ENCODE results near the gene ASB1.

The ASB1 gene

GRCh38 chr2:238407566-238407965, 19.2 kb upstream of the ASB1 start:
- no peak overlapping the region for H3K4ac ChIP-seq (ENCODE audit: low read depth, low read length)
- no peaks in the 10 kb centered on the region for H3K79me1 ChIP-seq (ENCODE audit: low read length)
- H3K23ac ChIP-seq (ENCODE audit: low read length): no peak overlapping the region
- no peaks in the 10 kb centered on the region for H3K27me3 ChIP-seq (ENCODE audit: insufficient read depth, low read length)
- H3K9me3 ChIP-seq (ENCODE audit: insufficient read depth, low read depth, low read length): no peaks in the 10 kb centered on the region
- no peak overlapping the region for H3K4me3 ChIP-seq (ENCODE audit: low read depth, low read length)
- H4K8ac ChIP-seq (ENCODE audit: low read depth, low read length): no peak overlapping the region
- H3K27ac ChIP-seq (ENCODE audit: low read depth, low read length): no peak overlapping the region
- no peak for DNase-seq
- H2AFZ ChIP-seq (ENCODE audit: insufficient read depth, low read length, poor library complexity): no peak overlapping the region
- H2BK5ac ChIP-seq (ENCODE audit: low read depth, low read length, poor library complexity): no peak overlapping the region
- no peaks in the 10 kb centered on the region for H3K4me1 ChIP-seq (ENCODE audit: control insufficient read depth in 1 of 2, insufficient read depth in 2 of 2, low read length in 2 of 2)
- no peak overlapping the region for H3K14ac ChIP-seq (ENCODE audit: low read length)
- H3K36me3 ChIP-seq (ENCODE audit: control insufficient read depth in 1 of 2, insufficient read depth in 2 of 2, low read length in 2 of 2): peaks cover 0 to 2% of the 10 kb centered on the region in 2 experiments
- no peak overlapping the region for H2BK120ac ChIP-seq (ENCODE audit: insufficient read depth, low read length, poor library complexity)
- no peak overlapping the region for H4K12ac ChIP-seq (ENCODE audit: low read depth, low read length)
- no peaks in the 10 kb centered on the region for H3K79me2 ChIP-seq (ENCODE audit: control insufficient read depth, insufficient read depth, low read length, poor library complexity)
- no peak overlapping the region for H2AK5ac ChIP-seq (ENCODE audit: low read length)
- no peak overlapping the region for H3K9ac ChIP-seq (ENCODE audit: low read length)
- no CpG with 5 or more reads among the region's 11 CpGs for WGBS (ENCODE audit: extremely low coverage, insufficient coverage, insufficient read length)
- no peak overlapping the region for H3K4me2 ChIP-seq (ENCODE audit: low read length)
- H4K91ac ChIP-seq (ENCODE audit: low read depth, low read length): no peak overlapping the region
- no peak overlapping the region for H2BK12ac ChIP-seq (ENCODE audit: low read length)
- no peak overlapping the region for H3K18ac ChIP-seq (ENCODE audit: low read length)

- no peak overlapping the region for H4K8ac ChIP-seq (ENCODE audit: low read depth, low read length)
- no peak overlapping the region for H2BK5ac ChIP-seq (ENCODE audit: low read depth, low read length, poor library complexity)
- H3K36me3 ChIP-seq (ENCODE audit: control insufficient read depth in 1 of 2, insufficient read depth in 2 of 2, low read length in 2 of 2): peaks cover 0 to 2% of the 10 kb centered on the region in 2 experiments
- no peaks in the 10 kb centered on the region for H3K79me1 ChIP-seq (ENCODE audit: low read length)
- H2AFZ ChIP-seq (ENCODE audit: insufficient read depth, low read length, poor library complexity): no peak overlapping the region
- no peak overlapping the region for H3K4me3 ChIP-seq (ENCODE audit: low read depth, low read length)
- H3K4ac ChIP-seq (ENCODE audit: low read depth, low read length): no peak overlapping the region
- no peak overlapping the region for H4K12ac ChIP-seq (ENCODE audit: low read depth, low read length)
- no peak overlapping the region for H2BK12ac ChIP-seq (ENCODE audit: low read length)
- no peaks in the 10 kb centered on the region for H3K27me3 ChIP-seq (ENCODE audit: insufficient read depth, low read length)
- no peaks in the 10 kb centered on the region for H3K4me1 ChIP-seq (ENCODE audit: control insufficient read depth in 1 of 2, insufficient read depth in 2 of 2, low read length in 2 of 2)
- no peak overlapping the region for H3K14ac ChIP-seq (ENCODE audit: low read length)
- no peaks in the 10 kb centered on the region for H3K9me3 ChIP-seq (ENCODE audit: insufficient read depth, low read depth, low read length)
- no peak overlapping the region for H3K23ac ChIP-seq (ENCODE audit: low read length)
- H3K4me2 ChIP-seq (ENCODE audit: low read length): no peak overlapping the region
- H3K18ac ChIP-seq (ENCODE audit: low read length): no peak overlapping the region
- no peak overlapping the region for H2AK5ac ChIP-seq (ENCODE audit: low read length)
- H4K91ac ChIP-seq (ENCODE audit: low read depth, low read length): no peak overlapping the region
- H2BK120ac ChIP-seq (ENCODE audit: insufficient read depth, low read length, poor library complexity): no peak overlapping the region
- H3K79me2 ChIP-seq (ENCODE audit: control insufficient read depth, insufficient read depth, low read length, poor library complexity): no peaks in the 10 kb centered on the region
- H3K9ac ChIP-seq (ENCODE audit: low read length): no peak overlapping the region
- H3K27ac ChIP-seq (ENCODE audit: low read depth, low read length): no peak overlapping the region
- DNase-seq: no peak
- WGBS (ENCODE audit: extremely low coverage, insufficient coverage, insufficient read length): no CpG with 5 or more reads among the region's 17 CpGs
Measured at GRCh38 chr2:238408615-238409340, 17.9 kb upstream of the ASB1 start.

- H2BK120ac ChIP-seq (ENCODE audit: insufficient read depth, low read length, poor library complexity): no peak overlapping the region
- no peak overlapping the region for H2AFZ ChIP-seq (ENCODE audit: insufficient read depth, low read length, poor library complexity)
- H3K18ac ChIP-seq (ENCODE audit: low read length): no peak overlapping the region
- no peaks in the 10 kb centered on the region for H3K9me3 ChIP-seq (ENCODE audit: insufficient read depth, low read depth, low read length)
- no CpG with 5 or more reads among the region's 34 CpGs for WGBS (ENCODE audit: extremely low coverage, insufficient coverage, insufficient read length)
- H3K4me2 ChIP-seq (ENCODE audit: low read length): no peak overlapping the region
- H2BK5ac ChIP-seq (ENCODE audit: low read depth, low read length, poor library complexity): no peak overlapping the region
- H3K27ac ChIP-seq (ENCODE audit: low read depth, low read length): no peak overlapping the region
- no peak overlapping the region for H3K9ac ChIP-seq (ENCODE audit: low read length)
- no peak overlapping the region for H4K12ac ChIP-seq (ENCODE audit: low read depth, low read length)
- no peak overlapping the region for H3K14ac ChIP-seq (ENCODE audit: low read length)
- no peak overlapping the region for H2BK12ac ChIP-seq (ENCODE audit: low read length)
- no peak overlapping the region for H4K8ac ChIP-seq (ENCODE audit: low read depth, low read length)
- H3K23ac ChIP-seq (ENCODE audit: low read length): no peak overlapping the region
- H4K91ac ChIP-seq (ENCODE audit: low read depth, low read length): no peak overlapping the region
- peak; percentile 18 to 37 for DNase-seq
- H2AK5ac ChIP-seq (ENCODE audit: low read length): no peak overlapping the region
- H3K36me3 ChIP-seq (ENCODE audit: control insufficient read depth in 1 of 2, insufficient read depth in 2 of 2, low read length in 2 of 2): peaks cover 0 to 2% of the 10 kb centered on the region in 2 experiments
- H3K4ac ChIP-seq (ENCODE audit: low read depth, low read length): no peak overlapping the region
- no peaks in the 10 kb centered on the region for H3K4me1 ChIP-seq (ENCODE audit: control insufficient read depth in 1 of 2, insufficient read depth in 2 of 2, low read length in 2 of 2)
- no peak overlapping the region for H3K4me3 ChIP-seq (ENCODE audit: low read depth, low read length)
- no peaks in the 10 kb centered on the region for H3K27me3 ChIP-seq (ENCODE audit: insufficient read depth, low read length)
- no peaks in the 10 kb centered on the region for H3K79me1 ChIP-seq (ENCODE audit: low read length)
- H3K79me2 ChIP-seq (ENCODE audit: control insufficient read depth, insufficient read depth, low read length, poor library complexity): no peaks in the 10 kb centered on the region
Measured at GRCh38 chr2:238409341-238410199, 17.2 kb upstream of the ASB1 start.

DNA sequence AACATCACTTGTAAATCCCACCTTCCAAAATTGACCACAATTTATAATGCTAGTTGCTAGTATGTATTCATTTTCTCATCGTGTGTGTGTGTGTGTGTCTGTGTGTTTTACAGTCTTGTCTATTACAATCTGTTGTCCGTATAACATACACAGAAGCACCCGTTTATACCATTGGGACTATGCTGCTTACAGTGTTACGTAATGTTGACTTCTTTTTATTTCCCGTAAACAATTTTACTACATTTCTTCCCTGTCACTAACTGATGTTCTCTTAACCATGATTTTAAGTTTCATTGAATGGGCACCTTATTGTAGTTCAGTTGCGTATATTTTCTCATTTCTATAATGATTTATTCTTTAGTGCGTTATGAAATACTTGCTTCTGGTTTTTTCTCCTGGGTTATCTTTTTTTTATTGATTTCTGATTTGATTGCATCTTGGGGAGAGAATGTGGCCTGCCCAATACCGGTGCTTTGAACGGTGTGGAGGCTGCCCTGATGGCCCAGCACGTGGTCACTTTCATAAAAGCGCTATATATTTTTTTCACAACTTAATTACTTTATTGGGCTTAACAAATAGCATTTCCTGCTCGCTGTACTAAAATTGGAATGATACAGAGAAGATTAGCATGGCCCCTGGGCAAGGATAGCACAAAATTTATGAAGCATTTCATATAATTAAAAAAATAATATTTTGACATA, 14.5 kb upstream of the ASB1 start:
- Histone ChIP-seq H3K9me3 (ENCODE audit: insufficient read depth, low read depth, low read length) (no peaks in the 10 kb centered on the region), H2BK5ac (ENCODE audit: low read depth, low read length, poor library complexity) (no peak overlapping the region), H2AK5ac (ENCODE audit: low read length) (no peak overlapping the region), H2BK120ac (ENCODE audit: insufficient read depth, low read length, poor library complexity) (no peak overlapping the region), H3K79me2 (ENCODE audit: control insufficient read depth, insufficient read depth, low read length, poor library complexity) (no peaks in the 10 kb centered on the region), H3K36me3 (ENCODE audit: control insufficient read depth in 1 of 2, insufficient read depth in 2 of 2, low read length in 2 of 2) (peaks cover 0 to 2% of the 10 kb centered on the region in 2 experiments), H3K27ac (ENCODE audit: low read depth, low read length) (no peak overlapping the region), H3K23ac (ENCODE audit: low read length) (no peak overlapping the region), H3K4me3 (ENCODE audit: low read depth, low read length) (no peak overlapping the region), H3K4ac (ENCODE audit: low read depth, low read length) (no peak overlapping the region), H4K8ac (ENCODE audit: low read depth, low read length) (no peak overlapping the region), H2AFZ (ENCODE audit: insufficient read depth, low read length, poor library complexity) (no peak overlapping the region), H4K12ac (ENCODE audit: low read depth, low read length) (no peak overlapping the region), H4K91ac (ENCODE audit: low read depth, low read length) (no peak overlapping the region), H3K9ac (ENCODE audit: low read length) (no peak overlapping the region), H3K14ac (ENCODE audit: low read length) (no peak overlapping the region), H3K4me1 (ENCODE audit: control insufficient read depth in 1 of 2, insufficient read depth in 2 of 2, low read length in 2 of 2) (peaks cover 2 to 6% of the 10 kb centered on the region in 2 experiments), H3K18ac (ENCODE audit: low read length) (no peak overlapping the region), H2BK12ac (ENCODE audit: low read length) (no peak overlapping the region), H3K79me1 (ENCODE audit: low read length) (no peaks in the 10 kb centered on the region), H3K4me2 (ENCODE audit: low read length) (no peak overlapping the region), H3K27me3 (ENCODE audit: insufficient read depth, low read length) (no peaks in the 10 kb centered on the region)
- no peak for DNase-seq
- no CpG with 5 or more reads among the region's 12 CpGs for WGBS (ENCODE audit: extremely low coverage, insufficient coverage, insufficient read length)

Measured in trophoblast cell (in vitro differentiated cells and primary cell).